Natural killer cell (primary cell): ENCODE results near the gene SRSF2. TPM values are rescaled to one million over a fixed set of nuclear protein-coding genes. Genes with fewer than 3 reads are reported as not detected.

Experiments used
- ATAC-seq, 3 donors: fragments of 150-1000 bp in 2 of 3; fragments of 200-7000 bp in 1 of 3; cut with Tn5 transposase; 1 replicate in 1 of 3; 2 replicates in 2 of 3; pipeline ENCODE4 v1.10.0; 2021; ENCODE audit warnings: mild to moderate bottlenecking in 2 of 3, moderate library complexity in 2 of 3
- DNase-seq, 2 donors: peaks; one replicate each; pipeline versions ENCODE4 v3.0.0 to v3.0.0-alpha.2; 2013 to 2021; ENCODE audit warnings: mixed read lengths in 1 of 2
- H3K27ac ChIP-seq: one replicate; pipeline ENCODE4 v1.5.1; 2013; ENCODE audit warnings: mild to moderate bottlenecking, low read length
- H3K27me3 ChIP-seq: one replicate; pipeline ENCODE4 v1.6.1; 2013; ENCODE audit warnings: low read length; ENCODE audit not compliant: control insufficient read depth, insufficient read depth
- H3K36me3 ChIP-seq: one replicate; pipeline ENCODE4 v1.6.1; 2013; ENCODE audit warnings: low read length; ENCODE audit not compliant: control insufficient read depth, insufficient read depth
- H3K4me1 ChIP-seq: one replicate; pipeline ENCODE4 v1.6.1; 2013; ENCODE audit warnings: low read length; ENCODE audit not compliant: control insufficient read depth, insufficient read depth
- H3K4me3 ChIP-seq: one replicate; pipeline ENCODE4 v1.5.1; 2013; ENCODE audit warnings: low read length
- H3K9me3 ChIP-seq: one replicate; pipeline ENCODE4 v1.6.1; 2013; ENCODE audit warnings: low read length; ENCODE audit not compliant: control insufficient read depth, insufficient read depth
- H3K27ac Mint-ChIP-seq, 2 donors: one replicate each; pipeline ENCODE4 v1.8.0; 2022; ENCODE audit warnings: mild to moderate bottlenecking in 2 of 2, mixed read lengths in 2 of 2, moderate library complexity in 1 of 2
- H3K27me3 Mint-ChIP-seq, 2 donors: one replicate each; pipeline ENCODE4 v1.8.0; 2022; ENCODE audit warnings: low read depth in 2 of 2, mixed read lengths in 2 of 2
- H3K36me3 Mint-ChIP-seq: one replicate; pipeline ENCODE4 v1.8.0; 2022; ENCODE audit warnings: mixed read lengths
- H3K4me1 Mint-ChIP-seq, 2 donors: one replicate each; pipeline ENCODE4 v1.8.0; 2022; ENCODE audit warnings: mixed read lengths in 2 of 2
- H3K4me3 Mint-ChIP-seq: one replicate; pipeline ENCODE4 v1.8.0; 2022; ENCODE audit warnings: mild to moderate bottlenecking, moderate library complexity, mixed read lengths
- H3K9me3 Mint-ChIP-seq, 2 donors: one replicate each; pipeline ENCODE4 v1.8.0; 2022; ENCODE audit warnings: mixed read lengths in 2 of 2
- WGBS: methylation state at CpG from one replicate; pipeline ENCODE4 v1.1.7; 2013; ENCODE audit warnings: missing lambda C conversion rate; ENCODE audit not compliant: insufficient coverage; 5-methylcytosine and 5-hydroxymethylcytosine counted together
- intact Hi-C: fragments of 100-400 bp; cut with micrococcal nuclease; formaldehyde crosslinking; loops from one replicate; pipeline ENCODE4 v1.14.2; 2022
- total RNA-seq, 4 donors: library from RNA; stranded (reverse); fragments of 120-200 nt in 1 of 4; gene quantifications; one replicate each; pipeline versions ENCODE4 v1.2.3 to v1.2.4, GENCODE V29; 2013 to 2022
- TF ChIP-seq, protein P1 (sequence below): fragments of 200-600 bp; IDR thresholded peaks from one replicate; pipeline ENCODE4 v1.8.0; 2022; ENCODE audit warnings: antibody characterized with exemption

Gene SRSF2
- total RNA-seq, 3 donors from 2014 or later (not counting 1 experiment from before 2014, with no cell fraction given) = 402 to 548 (median 503) TPM

- Histone ChIP-seq H3K4me1 (peaks cover 33% of the 10 kb centered on the region), H3K27ac (no peak overlapping the region), H3K36me3 (peaks cover 2% of the 10 kb centered on the region), H3K27me3 (no peaks in the 10 kb centered on the region), H3K4me3 (no peak overlapping the region), H3K9me3 (no peaks in the 10 kb centered on the region)
- no peaks in the 10 kb centered on the region for H3K9me3 Mint-ChIP-seq
- H3K4me1 Mint-ChIP-seq = peaks cover 18 to 21% of the 10 kb centered on the region in 2 donors
- TF ChIP-seq, protein P1, sequence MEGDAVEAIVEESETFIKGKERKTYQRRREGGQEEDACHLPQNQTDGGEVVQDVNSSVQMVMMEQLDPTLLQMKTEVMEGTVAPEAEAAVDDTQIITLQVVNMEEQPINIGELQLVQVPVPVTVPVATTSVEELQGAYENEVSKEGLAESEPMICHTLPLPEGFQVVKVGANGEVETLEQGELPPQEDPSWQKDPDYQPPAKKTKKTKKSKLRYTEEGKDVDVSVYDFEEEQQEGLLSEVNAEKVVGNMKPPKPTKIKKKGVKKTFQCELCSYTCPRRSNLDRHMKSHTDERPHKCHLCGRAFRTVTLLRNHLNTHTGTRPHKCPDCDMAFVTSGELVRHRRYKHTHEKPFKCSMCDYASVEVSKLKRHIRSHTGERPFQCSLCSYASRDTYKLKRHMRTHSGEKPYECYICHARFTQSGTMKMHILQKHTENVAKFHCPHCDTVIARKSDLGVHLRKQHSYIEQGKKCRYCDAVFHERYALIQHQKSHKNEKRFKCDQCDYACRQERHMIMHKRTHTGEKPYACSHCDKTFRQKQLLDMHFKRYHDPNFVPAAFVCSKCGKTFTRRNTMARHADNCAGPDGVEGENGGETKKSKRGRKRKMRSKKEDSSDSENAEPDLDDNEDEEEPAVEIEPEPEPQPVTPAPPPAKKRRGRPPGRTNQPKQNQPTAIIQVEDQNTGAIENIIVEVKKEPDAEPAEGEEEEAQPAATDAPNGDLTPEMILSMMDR = no peak
- DNase-seq = no peak
- WGBS = 94% methylated on average over 12 of the region's 12 CpGs
- H3K4me3 Mint-ChIP-seq = no peak overlapping the region
- ATAC-seq = no peak
- intact Hi-C loops = no loop called here
- no peaks in the 10 kb centered on the region for H3K27me3 Mint-ChIP-seq
- H3K27ac Mint-ChIP-seq = no peak overlapping the region
- no peaks in the 10 kb centered on the region for H3K36me3 Mint-ChIP-seq
Observed at GRCh38 chr17:76685366-76685765, 51.8 kb downstream of the SRSF2 start.

DNA sequence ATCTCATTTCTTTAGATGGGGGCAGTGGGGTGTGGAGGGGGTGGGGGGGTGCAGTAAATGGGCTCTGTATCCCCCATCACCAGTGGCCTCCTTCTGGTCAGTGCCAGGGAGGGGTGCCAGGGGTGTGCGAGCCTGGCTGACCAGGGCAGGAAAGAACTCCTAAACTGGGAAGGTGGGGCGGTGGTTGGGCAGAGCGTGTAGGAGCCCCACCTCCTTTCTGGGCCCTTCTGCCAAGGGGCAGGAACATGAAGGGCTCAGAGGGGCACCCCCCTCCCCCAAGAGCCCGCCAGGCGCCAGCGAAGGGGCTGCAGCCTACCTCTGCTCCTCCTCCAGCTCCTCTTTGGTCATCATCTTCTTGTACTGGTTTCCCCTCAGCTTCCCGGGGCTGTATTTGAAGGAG lies 52.4 kb downstream of the SRSF2 start:
- Histone ChIP-seq H3K9me3 (no peaks in the 10 kb centered on the region), H3K4me1 (peaks cover 33% of the 10 kb centered on the region), H3K36me3 (peaks cover 2% of the 10 kb centered on the region), H3K27ac (no peak overlapping the region), H3K27me3 (no peaks in the 10 kb centered on the region), H3K4me3 (no peak overlapping the region)
- no peak overlapping the region for H3K4me3 Mint-ChIP-seq
- ATAC-seq = no peak
- no peaks in the 10 kb centered on the region for H3K36me3 Mint-ChIP-seq
- TF ChIP-seq, protein P1 = no peak
- H3K27ac Mint-ChIP-seq = no peak overlapping the region
- H3K9me3 Mint-ChIP-seq = no peaks in the 10 kb centered on the region
- H3K4me1 Mint-ChIP-seq = peaks cover 18 to 21% of the 10 kb centered on the region in 2 donors
- H3K27me3 Mint-ChIP-seq = no peaks in the 10 kb centered on the region
- 88% methylated on average over 7 of the region's 7 CpGs for WGBS
- intact Hi-C loops = loop anchor here (5.0 kb wide), 1 partner anchor 33 kb away; no protein-coding TSS in a partner anchor
- no peak for DNase-seq

Other genes with a start within 250 kb of the SRSF2 start
- 100 to 1,000 TPM; 194 to 233 (median 202) TPM for gene RHBDF2, start 235.9 kb downstream of the SRSF2 start, total RNA-seq
- under 1 TPM; 0.12 to 0.33 (median 0.16) TPM for gene CYGB, start 199.6 kb downstream of the SRSF2 start, total RNA-seq
- gene PRCD, start 197.3 kb downstream of the SRSF2 start, total RNA-seq = 1 to 10 TPM in 1 of 3 donors, under 1 TPM in 2; 0.77 to 1.1 (median 0.82) TPM
- under 1 TPM in 1 of 3 donors, not detected in 2; 0.65 TPM for gene ST6GALNAC2, start 151.5 kb downstream of the SRSF2 start, total RNA-seq
- gene ST6GALNAC1, start 93.6 kb downstream of the SRSF2 start, total RNA-seq = 1 to 10 TPM in 1 of 3 donors, not detected in 2; 1.0 TPM
- gene MXRA7, start 26.4 kb downstream of the SRSF2 start, total RNA-seq = 10 to 100 TPM; 31.6 to 47.6 (median 46.5) TPM
- 100 to 1,000 TPM; 169 to 257 (median 195) TPM for gene JMJD6, start 10.7 kb downstream of the SRSF2 start, total RNA-seq
- 10 to 100 TPM; 31.9 to 57.7 (median 34.2) TPM for gene METTL23, start 10.5 kb downstream of the SRSF2 start, total RNA-seq
- 10 to 100 TPM; 32.7 to 44.0 (median 33.9) TPM for gene MFSD11, start 788 bp upstream of the SRSF2 start, total RNA-seq
- gene MGAT5B, start 131.1 kb upstream of the SRSF2 start, total RNA-seq = not detected